ENCODE measurements around the gene SLC8B1.

DNA sequence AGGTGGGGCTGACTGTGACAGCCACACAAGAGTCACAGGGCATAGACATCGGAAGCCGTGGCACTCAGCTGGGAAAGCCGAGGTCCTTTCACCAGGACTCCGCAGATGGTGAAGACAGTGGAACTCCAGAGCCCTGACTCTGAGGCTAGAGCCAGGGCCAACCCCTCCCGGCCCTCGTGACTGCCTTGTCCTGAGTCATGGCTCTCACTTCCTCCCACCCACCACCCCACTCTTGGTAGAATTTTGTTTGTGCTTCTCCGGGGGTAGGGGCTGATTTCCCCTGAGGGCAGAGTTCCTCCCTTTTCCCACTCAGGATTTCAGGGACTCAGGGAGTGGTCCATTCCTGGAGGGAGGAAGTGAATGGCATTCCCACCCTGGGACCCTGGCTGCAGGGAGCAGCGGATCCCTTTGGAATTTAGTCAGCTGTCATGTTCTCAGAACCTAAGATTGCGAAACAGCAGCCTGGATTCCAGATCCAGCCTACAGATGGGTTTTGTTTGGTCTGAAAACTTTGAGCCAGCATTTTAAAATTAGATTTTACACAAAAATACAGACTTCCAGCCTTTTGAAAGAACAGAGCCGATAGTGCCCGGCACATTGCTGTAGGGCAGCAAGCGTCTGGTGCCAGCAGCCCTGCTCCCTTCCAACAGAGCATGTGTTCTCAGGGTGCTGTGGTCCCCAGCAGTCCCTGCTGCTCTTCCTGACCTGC lies 62.9 kb downstream of the SLC8B1 start:
- TF ChIP-seq POLR2A (IDR thresholded peaks at IDR 0.05) = peak; percentile 14
- TF ChIP-seq, protein P1, sequence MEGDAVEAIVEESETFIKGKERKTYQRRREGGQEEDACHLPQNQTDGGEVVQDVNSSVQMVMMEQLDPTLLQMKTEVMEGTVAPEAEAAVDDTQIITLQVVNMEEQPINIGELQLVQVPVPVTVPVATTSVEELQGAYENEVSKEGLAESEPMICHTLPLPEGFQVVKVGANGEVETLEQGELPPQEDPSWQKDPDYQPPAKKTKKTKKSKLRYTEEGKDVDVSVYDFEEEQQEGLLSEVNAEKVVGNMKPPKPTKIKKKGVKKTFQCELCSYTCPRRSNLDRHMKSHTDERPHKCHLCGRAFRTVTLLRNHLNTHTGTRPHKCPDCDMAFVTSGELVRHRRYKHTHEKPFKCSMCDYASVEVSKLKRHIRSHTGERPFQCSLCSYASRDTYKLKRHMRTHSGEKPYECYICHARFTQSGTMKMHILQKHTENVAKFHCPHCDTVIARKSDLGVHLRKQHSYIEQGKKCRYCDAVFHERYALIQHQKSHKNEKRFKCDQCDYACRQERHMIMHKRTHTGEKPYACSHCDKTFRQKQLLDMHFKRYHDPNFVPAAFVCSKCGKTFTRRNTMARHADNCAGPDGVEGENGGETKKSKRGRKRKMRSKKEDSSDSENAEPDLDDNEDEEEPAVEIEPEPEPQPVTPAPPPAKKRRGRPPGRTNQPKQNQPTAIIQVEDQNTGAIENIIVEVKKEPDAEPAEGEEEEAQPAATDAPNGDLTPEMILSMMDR (IDR thresholded peaks at IDR 0.05) = no peak
